Liver (tissue), 9 donors: ENCODE measurements around the gene DNAAF1. TPM values are rescaled to one million over a fixed set of nuclear protein-coding genes. Genes with fewer than 3 reads are reported as not detected.

Source experiments
- DNase-seq: peaks from one replicate; pipeline ENCODE4 v3.0.0-alpha.2; 2017; ENCODE audit warnings: low spot score
- H3K27ac ChIP-seq, 2 donors: one replicate each; pipeline ENCODE4 v1.7.0; 2013; ENCODE audit warnings: inconsistent platforms in 2 of 2, low read length in 2 of 2, control low read depth in 1 of 2, low read depth in 1 of 2, mild to moderate bottlenecking in 1 of 2
- H3K27me3 ChIP-seq, 4 donors: one replicate each; pipeline versions ENCODE4 v1.6.1 to v1.7.0; 2013; ENCODE audit warnings: low read length in 3 of 4, inconsistent platforms in 1 of 4, mild to moderate bottlenecking in 1 of 4, moderate library complexity in 1 of 4; ENCODE audit not compliant: control insufficient read depth in 4 of 4, insufficient read depth in 4 of 4
- H3K36me3 ChIP-seq, 4 donors: one replicate each; pipeline versions ENCODE4 v1.6.1 to v1.7.0; 2013; ENCODE audit warnings: low read length in 3 of 4, mild to moderate bottlenecking in 3 of 4, low read depth in 1 of 4, moderate library complexity in 1 of 4; ENCODE audit not compliant: control insufficient read depth in 4 of 4, insufficient read depth in 3 of 4
- H3K4me1 ChIP-seq, 4 donors: one replicate each; pipeline versions ENCODE4 v1.6.1 to v1.7.0; 2013; ENCODE audit warnings: low read length in 3 of 4, mild to moderate bottlenecking in 3 of 4, moderate library complexity in 1 of 4; ENCODE audit not compliant: control insufficient read depth in 4 of 4, insufficient read depth in 4 of 4
- H3K4me3 ChIP-seq, 3 donors: one replicate each; pipeline versions ENCODE4 v1.6.1 to v1.7.0; 2013; ENCODE audit warnings: low read length in 3 of 3, control low read depth in 1 of 3, low read depth in 1 of 3, mild to moderate bottlenecking in 1 of 3
- H3K9ac ChIP-seq, 2 donors: one replicate each; pipeline ENCODE4 v1.7.0; 2013; ENCODE audit warnings: low read length in 2 of 2, mild to moderate bottlenecking in 2 of 2, moderate library complexity in 2 of 2, control low read depth in 1 of 2, low read depth in 1 of 2
- H3K9me3 ChIP-seq, 4 donors: one replicate each; pipeline versions ENCODE4 v1.6.1 to v1.7.0; 2013; ENCODE audit warnings: low read length in 3 of 4; ENCODE audit not compliant: control insufficient read depth in 4 of 4
- ATF3 ChIP-seq: IDR thresholded peaks from 2 replicates; pipeline ENCODE4 v1.6.1; 2016; ENCODE audit warnings: antibody characterized with exemption
- EGR1 ChIP-seq, 2 donors: IDR thresholded peaks; 2 replicates each; pipeline ENCODE4 v1.6.1; 2016 to 2018; ENCODE audit warnings: antibody characterized with exemption in 2 of 2, low read depth in 2 of 2
- FOXA1 ChIP-seq: IDR thresholded peaks from 2 replicates; pipeline ENCODE4 v1.6.1; 2016; ENCODE audit warnings: antibody characterized with exemption
- FOXA2 ChIP-seq: IDR thresholded peaks from 2 replicates; pipeline ENCODE4 v1.6.1; 2016; ENCODE audit warnings: antibody characterized with exemption
- GABPA ChIP-seq, 2 donors: IDR thresholded peaks in 1 of 2; conservative IDR thresholded peaks in 1 of 2; 2 replicates each; pipeline ENCODE4 v1.6.1; 2016; ENCODE audit warnings: antibody characterized with exemption in 2 of 2, mild to moderate bottlenecking in 1 of 2, moderate library complexity in 1 of 2
- HNF4A ChIP-seq, 2 donors: conservative IDR thresholded peaks; 2 replicates each; pipeline ENCODE4 v1.6.1; 2016; ENCODE audit warnings: antibody characterized with exemption in 2 of 2, mild to moderate bottlenecking in 2 of 2
- HNF4G ChIP-seq: IDR thresholded peaks from 2 replicates; pipeline ENCODE4 v1.6.1; 2016; ENCODE audit warnings: antibody characterized with exemption
- JUND ChIP-seq, 2 donors: IDR thresholded peaks; 2 replicates each; pipeline ENCODE4 v1.6.1; 2016; ENCODE audit warnings: antibody characterized with exemption in 2 of 2
- MAX ChIP-seq: IDR thresholded peaks from 2 replicates; pipeline ENCODE4 v1.6.1; 2016; ENCODE audit warnings: antibody characterized with exemption
- NR2F2 ChIP-seq: IDR thresholded peaks from 2 replicates; pipeline ENCODE4 v1.6.1; 2016; ENCODE audit warnings: antibody characterized with exemption
- RAD21 ChIP-seq, 2 donors: IDR thresholded peaks; 2 replicates each; pipeline ENCODE4 v1.6.1; 2016; ENCODE audit warnings: antibody characterized with exemption in 2 of 2, mild to moderate bottlenecking in 2 of 2
- REST ChIP-seq: IDR thresholded peaks from 2 replicates; pipeline ENCODE4 v1.6.1; 2016; ENCODE audit warnings: antibody characterized with exemption, mild to moderate bottlenecking
- RXRA ChIP-seq, 2 donors: IDR thresholded peaks; 2 replicates each; pipeline ENCODE4 v1.6.1; 2017 to 2018; ENCODE audit warnings: antibody characterized with exemption in 2 of 2, mild to moderate bottlenecking in 1 of 2
- SP1 ChIP-seq: IDR thresholded peaks from 2 replicates; pipeline ENCODE4 v1.6.1; 2018; ENCODE audit warnings: antibody characterized with exemption, mild to moderate bottlenecking
- TAF1 ChIP-seq: conservative IDR thresholded peaks from 2 replicates; pipeline ENCODE4 v1.6.1; 2016; ENCODE audit warnings: antibody characterized with exemption, mild to moderate bottlenecking
- YY1 ChIP-seq: IDR thresholded peaks from 2 replicates; pipeline ENCODE4 v1.6.1; 2016; ENCODE audit warnings: antibody characterized with exemption, mild to moderate bottlenecking
- ZBTB33 ChIP-seq: IDR thresholded peaks from 2 replicates; pipeline ENCODE4 v1.6.1; 2016; ENCODE audit warnings: antibody characterized with exemption
- WGBS: extraction: QIAGEN DNeasy Blood & Tissue Kit; methylation state at CpG from one replicate; pipeline ENCODE4 v1.1.7; 2013; 5-methylcytosine and 5-hydroxymethylcytosine counted together
- polyA plus RNA-seq, 2 donors: library from polyadenylated mRNA; stranded (reverse) in 1 of 2; unstranded in 1 of 2; fragments of 200-250 nt in 1 of 2; fragments of >200 nt in 1 of 2; fragmentation: Nextera tagmentation in 1 of 2; extraction: Ambion mirVana in 1 of 2; gene quantifications; one replicate each; pipeline versions ENCODE4 v1.2.1 to v1.2.3, GENCODE V29; 2013 to 2015
- total RNA-seq, 2 donors: library from RNA; depleted of rRNA; stranded (reverse); fragments of >200 nt; gene quantifications; one replicate each; pipeline ENCODE4 v1.2.3, GENCODE V29; 2014
- TF ChIP-seq, protein P1 (sequence below): fragments of 150-350 bp; IDR thresholded peaks from 2 replicates; pipeline ENCODE4 v1.5.1; 2017; ENCODE audit warnings: improper control_type of control experiment, low read depth, low read length; ENCODE audit not compliant: missing input control
- donor health status: healthy.
- donor health status: healthy.
- donor health status: healthy.
- donor health status: healthy.
- donor health status: healthy.

DNAAF1 gene
- total and polyA plus RNA-seq, 4 donors = under 0.01 to 0.08 (median 0.06) TPM; not detected in 1

DNA sequence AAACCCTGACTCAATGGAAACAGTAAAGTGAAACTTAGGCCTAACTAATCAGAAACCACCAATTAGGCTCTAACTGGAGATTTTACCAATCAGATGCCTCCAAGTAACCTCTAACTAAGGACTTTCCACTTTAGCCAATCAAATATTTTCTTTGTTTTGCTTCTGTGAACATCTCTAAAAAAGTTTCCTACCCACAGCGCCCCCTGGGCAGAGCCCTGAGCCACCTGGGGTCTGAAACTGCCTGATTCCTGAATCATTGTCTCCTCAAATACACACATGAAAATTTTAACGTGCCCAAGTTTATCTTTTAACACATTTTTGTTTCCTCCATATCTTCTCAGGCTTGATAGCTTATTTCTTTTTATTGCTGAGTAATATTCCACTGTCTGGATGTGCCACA, 64.9 kb downstream of the DNAAF1 start:
- WGBS = 75% methylated on average over 2 of the region's 2 CpGs
- no peak for TF ChIP-seq ATF3
- TF ChIP-seq TAF1 = no peak
- TF ChIP-seq MAX = no peak
- TF ChIP-seq, protein P1, sequence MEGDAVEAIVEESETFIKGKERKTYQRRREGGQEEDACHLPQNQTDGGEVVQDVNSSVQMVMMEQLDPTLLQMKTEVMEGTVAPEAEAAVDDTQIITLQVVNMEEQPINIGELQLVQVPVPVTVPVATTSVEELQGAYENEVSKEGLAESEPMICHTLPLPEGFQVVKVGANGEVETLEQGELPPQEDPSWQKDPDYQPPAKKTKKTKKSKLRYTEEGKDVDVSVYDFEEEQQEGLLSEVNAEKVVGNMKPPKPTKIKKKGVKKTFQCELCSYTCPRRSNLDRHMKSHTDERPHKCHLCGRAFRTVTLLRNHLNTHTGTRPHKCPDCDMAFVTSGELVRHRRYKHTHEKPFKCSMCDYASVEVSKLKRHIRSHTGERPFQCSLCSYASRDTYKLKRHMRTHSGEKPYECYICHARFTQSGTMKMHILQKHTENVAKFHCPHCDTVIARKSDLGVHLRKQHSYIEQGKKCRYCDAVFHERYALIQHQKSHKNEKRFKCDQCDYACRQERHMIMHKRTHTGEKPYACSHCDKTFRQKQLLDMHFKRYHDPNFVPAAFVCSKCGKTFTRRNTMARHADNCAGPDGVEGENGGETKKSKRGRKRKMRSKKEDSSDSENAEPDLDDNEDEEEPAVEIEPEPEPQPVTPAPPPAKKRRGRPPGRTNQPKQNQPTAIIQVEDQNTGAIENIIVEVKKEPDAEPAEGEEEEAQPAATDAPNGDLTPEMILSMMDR = no peak
- no peak for TF ChIP-seq FOXA1
- TF ChIP-seq RAD21 (IDR thresholded peaks at IDR 0.05) = no peak
- TF ChIP-seq YY1 = no peak
- no peak for TF ChIP-seq JUND (IDR thresholded peaks at IDR 0.05)
- no peak for TF ChIP-seq RXRA (IDR thresholded peaks at IDR 0.05)
- TF ChIP-seq EGR1 (IDR thresholded peaks at IDR 0.05; ENCODE audit: low read depth in 2 of 2) = no peak
- TF ChIP-seq FOXA2 = no peak
- no peak for TF ChIP-seq ZBTB33
- no peak for TF ChIP-seq SP1
- no peak for TF ChIP-seq NR2F2
- no peak for TF ChIP-seq HNF4A (conservative IDR thresholded peaks at IDR 0.05)
- TF ChIP-seq HNF4G = no peak
- no peak for TF ChIP-seq REST
- no peaks in the 10 kb centered on the region for H3K27me3 ChIP-seq
- H3K9me3 ChIP-seq = no peaks in the 10 kb centered on the region
- no peaks in the 10 kb centered on the region for H3K36me3 ChIP-seq
- no peak overlapping the region for H3K4me3 ChIP-seq
- H3K27ac ChIP-seq = no peak overlapping the region
- H3K4me1 ChIP-seq = no peaks in the 10 kb centered on the region
- no peak for DNase-seq
- H3K9ac ChIP-seq = no peak overlapping the region

GRCh38 chr16:84212154-84212553, 67.0 kb downstream of the DNAAF1 start:
- 60% methylated on average over 4 of the region's 4 CpGs for WGBS
- no peaks in the 10 kb centered on the region for H3K27me3 ChIP-seq
- TF ChIP-seq RXRA (IDR thresholded peaks at IDR 0.05) = no peak
- TF ChIP-seq REST = no peak
- no peak for TF ChIP-seq SP1
- no peak for TF ChIP-seq NR2F2
- TF ChIP-seq, protein P1 = no peak
- no peak for TF ChIP-seq YY1
- no peak for TF ChIP-seq ATF3
- TF ChIP-seq JUND (IDR thresholded peaks at IDR 0.05) = no peak
- no peak for TF ChIP-seq GABPA (IDR thresholded peaks at IDR 0.05 in 1 of 2, conservative IDR thresholded peaks at IDR 0.05 in 1 of 2)
- no peak for TF ChIP-seq RAD21 (IDR thresholded peaks at IDR 0.05)

More at GRCh38 chr16:84212154-84212553, 67.0 kb downstream of the DNAAF1 start:
- no peak for DNase-seq
- Histone ChIP-seq H3K4me1 (no peaks in the 10 kb centered on the region), H3K9me3 (no peaks in the 10 kb centered on the region), H3K36me3 (no peaks in the 10 kb centered on the region), H3K4me3 (no peak overlapping the region), H3K9ac (no peak overlapping the region), H3K27ac (no peak overlapping the region)
